ENCODE data around the gene NAALADL2. TPM values are rescaled to one million over a fixed set of nuclear protein-coding genes. Genes with fewer than 3 reads are reported as not detected.

NAALADL2 gene
- total RNA-seq, 2 experiments from 2014 or later = not detected

- no peaks in the 10 kb centered on the region for H3K27me3 Mint-ChIP-seq
- CTCF ChIA-PET = no interaction called here
- DNase-seq (no peak), ATAC-seq (no peak)
- H3K4me1 Mint-ChIP-seq = no peaks in the 10 kb centered on the region
- no peaks in the 10 kb centered on the region for H3K36me3 Mint-ChIP-seq
- peaks cover 5% of the 10 kb centered on the region for H3K9me3 Mint-ChIP-seq (ENCODE audit: low read depth)
- no peak overlapping the region for H3K4me3 Mint-ChIP-seq
- no peak overlapping the region for H3K27ac Mint-ChIP-seq
Observed at GRCh38 chr3:174862101-174862500, 3.0 kb downstream of the NAALADL2 start.

GRCh38 chr3:174862666-174863065 lies 3.5 kb downstream of the NAALADL2 start:
- no peak for ATAC-seq

GRCh38 chr3:174863488-174863887 lies 4.4 kb downstream of the NAALADL2 start:
- Mint-ChIP-seq H3K27ac (no peak overlapping the region), H3K9me3 (ENCODE audit: low read depth) (peaks cover 2% of the 10 kb centered on the region)

More at GRCh38 chr3:174862666-174863065, 3.5 kb downstream of the NAALADL2 start:
- Mint-ChIP-seq H3K27me3 (no peaks in the 10 kb centered on the region), H3K36me3 (no peaks in the 10 kb centered on the region), H3K4me3 (no peak overlapping the region), H3K4me1 (no peaks in the 10 kb centered on the region), H3K9me3 (ENCODE audit: low read depth) (peaks cover 5% of the 10 kb centered on the region), H3K27ac (no peak overlapping the region)
- CTCF ChIA-PET = no interaction called here
- DNase-seq = no peak

GRCh38 chr3:174869448-174869847 lies 10.3 kb downstream of the NAALADL2 start:
- Mint-ChIP-seq H3K4me1 (no peaks in the 10 kb centered on the region), H3K9me3 (ENCODE audit: low read depth) (no peaks in the 10 kb centered on the region), H3K4me3 (no peak overlapping the region), H3K27me3 (no peaks in the 10 kb centered on the region), H3K27ac (no peak overlapping the region), H3K36me3 (no peaks in the 10 kb centered on the region)
- no peak for DNase-seq
- ATAC-seq = no peak
- CTCF ChIA-PET = no interaction called here

More at GRCh38 chr3:174863488-174863887, 4.4 kb downstream of the NAALADL2 start:
- DNase-seq = no peak
- H3K4me1 Mint-ChIP-seq = no peaks in the 10 kb centered on the region
- no peak for ATAC-seq
- H3K36me3 Mint-ChIP-seq = no peaks in the 10 kb centered on the region
- H3K27me3 Mint-ChIP-seq = no peaks in the 10 kb centered on the region
- CTCF ChIA-PET = no interaction called here
- no peak overlapping the region for H3K4me3 Mint-ChIP-seq

- ATAC-seq = no peak
- H3K27me3 Mint-ChIP-seq = no peaks in the 10 kb centered on the region
- H3K4me1 Mint-ChIP-seq = no peaks in the 10 kb centered on the region
- no peak overlapping the region for H3K4me3 Mint-ChIP-seq
- no peak overlapping the region for H3K27ac Mint-ChIP-seq
- no peaks in the 10 kb centered on the region for H3K36me3 Mint-ChIP-seq
- H3K9me3 Mint-ChIP-seq (ENCODE audit: low read depth) = peaks cover 5% of the 10 kb centered on the region
- CTCF ChIA-PET = no interaction called here
- no peak for DNase-seq
Observed at GRCh38 chr3:174873832-174874657, 14.9 kb downstream of the NAALADL2 start.

GRCh38 chr3:174882789-174883188 lies 23.7 kb downstream of the NAALADL2 start:
- Mint-ChIP-seq H3K27me3 (no peaks in the 10 kb centered on the region), H3K4me3 (no peak overlapping the region), H3K4me1 (no peaks in the 10 kb centered on the region), H3K9me3 (ENCODE audit: low read depth) (peaks cover 14% of the 10 kb centered on the region), H3K36me3 (no peaks in the 10 kb centered on the region), H3K27ac (no peak overlapping the region)
- ATAC-seq = no peak
- no peak for DNase-seq
- CTCF ChIA-PET = no interaction called here

GRCh38 chr3:174883881-174884675 lies 24.9 kb downstream of the NAALADL2 start:
- no peak overlapping the region for H3K4me3 Mint-ChIP-seq
- H3K36me3 Mint-ChIP-seq = no peaks in the 10 kb centered on the region
- H3K4me1 Mint-ChIP-seq = no peaks in the 10 kb centered on the region

GRCh38 chr3:174884776-174885568 lies 25.8 kb downstream of the NAALADL2 start:
- ATAC-seq (no peak), DNase-seq (no peak)
- peaks cover 12% of the 10 kb centered on the region for H3K9me3 Mint-ChIP-seq (ENCODE audit: low read depth)
- H3K27me3 Mint-ChIP-seq = no peaks in the 10 kb centered on the region
- H3K36me3 Mint-ChIP-seq = no peaks in the 10 kb centered on the region
- no peak overlapping the region for H3K27ac Mint-ChIP-seq
- H3K4me3 Mint-ChIP-seq = no peak overlapping the region
- H3K4me1 Mint-ChIP-seq = no peaks in the 10 kb centered on the region
- CTCF ChIA-PET = no interaction called here

More at GRCh38 chr3:174883881-174884675, 24.9 kb downstream of the NAALADL2 start:
- Mint-ChIP-seq H3K9me3 (ENCODE audit: low read depth) (peaks cover 16% of the 10 kb centered on the region), H3K27ac (no peak overlapping the region), H3K27me3 (no peaks in the 10 kb centered on the region)
- CTCF ChIA-PET = no interaction called here
- no peak for ATAC-seq
- no peak for DNase-seq

- H3K9me3 Mint-ChIP-seq (ENCODE audit: low read depth) = peaks cover 4% of the 10 kb centered on the region
Observed at GRCh38 chr3:174891524-174892203, 32.5 kb downstream of the NAALADL2 start.

GRCh38 chr3:174907027-174907426 lies 47.9 kb downstream of the NAALADL2 start:
- CTCF ChIA-PET = no interaction called here
- H3K4me3 Mint-ChIP-seq = no peak overlapping the region
- ATAC-seq (no peak), DNase-seq (no peak)
- no peak overlapping the region for H3K27ac Mint-ChIP-seq
- no peaks in the 10 kb centered on the region for H3K27me3 Mint-ChIP-seq
- no peaks in the 10 kb centered on the region for H3K36me3 Mint-ChIP-seq
- peaks cover 2% of the 10 kb centered on the region for H3K9me3 Mint-ChIP-seq (ENCODE audit: low read depth)
- H3K4me1 Mint-ChIP-seq = no peaks in the 10 kb centered on the region

More at GRCh38 chr3:174891524-174892203, 32.5 kb downstream of the NAALADL2 start:
- Mint-ChIP-seq H3K4me1 (no peaks in the 10 kb centered on the region), H3K36me3 (no peaks in the 10 kb centered on the region), H3K4me3 (no peak overlapping the region), H3K27ac (no peak overlapping the region), H3K27me3 (no peaks in the 10 kb centered on the region)
- CTCF ChIA-PET = no interaction called here
- DNase-seq (no peak), ATAC-seq (no peak)

- no peaks in the 10 kb centered on the region for H3K36me3 Mint-ChIP-seq
- CTCF ChIA-PET = no interaction called here
- no peak for DNase-seq
- H3K27ac Mint-ChIP-seq = no peak overlapping the region
- no peaks in the 10 kb centered on the region for H3K4me1 Mint-ChIP-seq
- H3K9me3 Mint-ChIP-seq (ENCODE audit: low read depth) = peaks cover 2% of the 10 kb centered on the region
- no peak for ATAC-seq
- H3K27me3 Mint-ChIP-seq = no peaks in the 10 kb centered on the region
- no peak overlapping the region for H3K4me3 Mint-ChIP-seq
Observed at GRCh38 chr3:174907628-174908407, 48.7 kb downstream of the NAALADL2 start.

GRCh38 chr3:174931473-174932353 lies 72.6 kb downstream of the NAALADL2 start:
- CTCF ChIA-PET = no interaction called here
- H3K36me3 Mint-ChIP-seq = no peaks in the 10 kb centered on the region

More at GRCh38 chr3:174931473-174932353, 72.6 kb downstream of the NAALADL2 start:
- ATAC-seq = no peak
- no peak for DNase-seq
- Mint-ChIP-seq H3K27ac (no peak overlapping the region), H3K4me3 (no peak overlapping the region), H3K9me3 (ENCODE audit: low read depth) (no peaks in the 10 kb centered on the region), H3K27me3 (no peaks in the 10 kb centered on the region), H3K4me1 (no peaks in the 10 kb centered on the region)
